ENCODE measurements around the gene NPAS3. TPM values are rescaled to one million over a fixed set of nuclear protein-coding genes. Genes with fewer than 3 reads are reported as not detected.

NPAS3 gene
- total and polyA plus RNA-seq, 7 donors: 0.36 to 6.4 (median 4.6) TPM; not detected in 2

- H3K27me3 ChIP-seq: no peaks in the 10 kb centered on the region
- H3K36me3 ChIP-seq: no peaks in the 10 kb centered on the region
- WGBS, 2 donors: 79 to 83% methylated on average over 4 of the region's 4 CpGs
- H3K4me1 ChIP-seq: no peaks in the 10 kb centered on the region
- intact Hi-C loops (cut with DNase I): no loop called here
- H3K27ac ChIP-seq: no peak overlapping the region
- H3K4me3 ChIP-seq: no peak overlapping the region
- peaks cover 0 to 5% (median 0%) of the 10 kb centered on the region in 4 donors for H3K9me3 ChIP-seq
- TF ChIP-seq POLR2AphosphoS5 (IDR thresholded peaks at IDR 0.05) (no peak), CTCF (IDR thresholded peaks at IDR 0.05) (no peak), POLR2A (IDR thresholded peaks at IDR 0.05) (no peak), EP300 (IDR thresholded peaks at IDR 0.05) (no peak)
- no peak for DNase-seq
Measured at GRCh38 chr14:33490555-33490954, 551.9 kb downstream of the NPAS3 start.

GRCh38 chr14:33491112-33491511 is 552.4 kb downstream of the NPAS3 start:
- intact Hi-C loops (cut with DNase I): no loop called here
- WGBS, 2 donors: 92 to 93% methylated on average over 4 of the region's 4 CpGs
- Histone ChIP-seq H3K36me3 (no peaks in the 10 kb centered on the region), H3K9me3 (peaks cover 0 to 5% (median 0%) of the 10 kb centered on the region in 4 donors), H3K27me3 (no peaks in the 10 kb centered on the region), H3K27ac (no peak overlapping the region), H3K4me1 (no peaks in the 10 kb centered on the region), H3K4me3 (no peak overlapping the region)
- TF ChIP-seq POLR2AphosphoS5 (IDR thresholded peaks at IDR 0.05) (no peak), EP300 (IDR thresholded peaks at IDR 0.05) (no peak), POLR2A (IDR thresholded peaks at IDR 0.05) (no peak), CTCF (IDR thresholded peaks at IDR 0.05) (no peak)
- DNase-seq: no peak

- DNase-seq: no peak
- no peak overlapping the region for H3K4me3 ChIP-seq
- no peak for TF ChIP-seq EP300 (IDR thresholded peaks at IDR 0.05)
- TF ChIP-seq CTCF (IDR thresholded peaks at IDR 0.05): no peak
- no peak for TF ChIP-seq POLR2A (IDR thresholded peaks at IDR 0.05)
- TF ChIP-seq POLR2AphosphoS5 (IDR thresholded peaks at IDR 0.05): no peak
- no peaks in the 10 kb centered on the region for H3K27me3 ChIP-seq
- H3K27ac ChIP-seq: no peak overlapping the region
- no peaks in the 10 kb centered on the region for H3K36me3 ChIP-seq
- H3K9me3 ChIP-seq: peaks cover 0 to 5% (median 0%) of the 10 kb centered on the region in 4 donors
- no peaks in the 10 kb centered on the region for H3K4me1 ChIP-seq
- WGBS, 2 donors: 89 to 90% methylated on average over 4 of the region's 4 CpGs
- intact Hi-C loops (cut with DNase I): no loop called here
Measured at GRCh38 chr14:33492491-33492890, 553.8 kb downstream of the NPAS3 start.

- DNase-seq: no peak
- H3K9me3 ChIP-seq: peaks cover 0 to 5% (median 0%) of the 10 kb centered on the region in 4 donors
- intact Hi-C loops (cut with DNase I): no loop called here
- 75 to 79% methylated on average over 6 of the region's 6 CpGs for WGBS, 2 donors
- H3K4me1 ChIP-seq: no peaks in the 10 kb centered on the region
- H3K27me3 ChIP-seq: no peaks in the 10 kb centered on the region
- TF ChIP-seq CTCF (IDR thresholded peaks at IDR 0.05) (no peak), POLR2A (IDR thresholded peaks at IDR 0.05) (no peak), POLR2AphosphoS5 (IDR thresholded peaks at IDR 0.05) (no peak), EP300 (IDR thresholded peaks at IDR 0.05) (no peak)
- H3K4me3 ChIP-seq: no peak overlapping the region
- no peaks in the 10 kb centered on the region for H3K36me3 ChIP-seq
- no peak overlapping the region for H3K27ac ChIP-seq
Measured at GRCh38 chr14:33493266-33493665, 554.6 kb downstream of the NPAS3 start.

GRCh38 chr14:33493990-33494389 is 555.3 kb downstream of the NPAS3 start:
- Histone ChIP-seq H3K4me1 (no peaks in the 10 kb centered on the region), H3K4me3 (no peak overlapping the region), H3K9me3 (peaks cover 0 to 5% (median 0%) of the 10 kb centered on the region in 4 donors), H3K36me3 (no peaks in the 10 kb centered on the region), H3K27ac (no peak overlapping the region), H3K27me3 (no peaks in the 10 kb centered on the region)
- TF ChIP-seq CTCF (IDR thresholded peaks at IDR 0.05): no peak
- no peak for TF ChIP-seq POLR2AphosphoS5 (IDR thresholded peaks at IDR 0.05)
- intact Hi-C loops (cut with DNase I): no loop called here
- 74 to 88% methylated on average over 5 of the region's 5 CpGs for WGBS, 2 donors
- no peak for DNase-seq

All from sigmoid colon (tissue), 7 donors.